HUES6 (cell line): Measurements from ENCODE around the gene FAM241B.

Experiments
- H3K27ac ChIP-seq: 2 replicates; pipeline ENCODE4 v1.7.0; 2013; ENCODE audit warnings: low read depth, mild to moderate bottlenecking, low read length, inconsistent platforms
- H3K27me3 ChIP-seq: 2 replicates; pipeline ENCODE4 v1.6.1; 2013; ENCODE audit warnings: low read length; ENCODE audit not compliant: control insufficient read depth, insufficient read depth
- H3K36me3 ChIP-seq: 2 replicates; pipeline ENCODE4 v1.6.1; 2013; ENCODE audit warnings: low read length; ENCODE audit not compliant: control insufficient read depth, insufficient read depth
- H3K4me1 ChIP-seq: 2 replicates; pipeline ENCODE4 v1.6.1; 2013; ENCODE audit warnings: low read length; ENCODE audit not compliant: control insufficient read depth, insufficient read depth
- H3K4me3 ChIP-seq: 2 replicates; pipeline ENCODE4 v1.5.1; 2013; ENCODE audit warnings: low read depth, low read length
- H3K9ac ChIP-seq: one replicate; pipeline ENCODE4 v1.6.1; 2013; ENCODE audit warnings: mild to moderate bottlenecking, low read length
- H3K9me3 ChIP-seq: 2 replicates; pipeline ENCODE4 v1.6.1; 2013; ENCODE audit warnings: low read depth, low read length; ENCODE audit not compliant: control insufficient read depth, insufficient read depth

The FAM241B gene

GRCh38 chr10:69619626-69620025, 10.4 kb upstream of the FAM241B start:
- Histone ChIP-seq H3K27ac (no peak overlapping the region), H3K4me3 (no peak overlapping the region), H3K9ac (no peak overlapping the region), H3K4me1 (no peaks in the 10 kb centered on the region; the same call in 1 of the 2 replicates), H3K36me3 (no peaks in the 10 kb centered on the region), H3K9me3 (peaks cover 15% of the 10 kb centered on the region), H3K27me3 (0 out of 2 replicates have a peak, but pooled peaks cover 8% of the 10 kb centered on the region)

GRCh38 chr10:69620625-69621024, 9.4 kb upstream of the FAM241B start:
- H3K4me3 ChIP-seq: no peak overlapping the region
- H3K9me3 ChIP-seq: peaks cover 15% of the 10 kb centered on the region
- H3K9ac ChIP-seq: no peak overlapping the region
- no peak overlapping the region for H3K27ac ChIP-seq
- H3K27me3 ChIP-seq: 0 out of 2 replicates have a peak, but pooled peaks cover 8% of the 10 kb centered on the region
- no peaks in the 10 kb centered on the region; the same call in 1 of the 2 replicates for H3K4me1 ChIP-seq
- no peaks in the 10 kb centered on the region for H3K36me3 ChIP-seq

- H3K36me3 ChIP-seq: no peaks in the 10 kb centered on the region
- peaks cover 15% of the 10 kb centered on the region for H3K9me3 ChIP-seq
- H3K27ac ChIP-seq: no peak overlapping the region
- peaks cover 18% of the 10 kb centered on the region for H3K27me3 ChIP-seq
- no peak overlapping the region for H3K9ac ChIP-seq
- H3K4me1 ChIP-seq: no peaks in the 10 kb centered on the region; the same call in 1 of the 2 replicates
- H3K4me3 ChIP-seq: no peak overlapping the region
These were observed 5.7 kb upstream of the FAM241B start for GRCh38 chr10:69624245-69624786.

GRCh38 chr10:69626826-69627225, 3.2 kb upstream of the FAM241B start:
- Histone ChIP-seq H3K36me3 (no peaks in the 10 kb centered on the region), H3K4me3 (no peak overlapping the region), H3K27me3 (peaks cover 31% of the 10 kb centered on the region), H3K9me3 (peaks cover 15% of the 10 kb centered on the region), H3K4me1 (peaks cover 9% of the 10 kb centered on the region; the same call in 1 of the 2 replicates), H3K9ac (no peak overlapping the region), H3K27ac (no peak overlapping the region)

- H3K9me3 ChIP-seq: peaks cover 7% of the 10 kb centered on the region; the same call in 1 of the 2 replicates
- H3K27ac ChIP-seq: no peak overlapping the region
- peaks cover 31% of the 10 kb centered on the region for H3K27me3 ChIP-seq
- H3K4me3 ChIP-seq: no peak overlapping the region
- H3K4me1 ChIP-seq: peaks cover 9% of the 10 kb centered on the region; the same call in 1 of the 2 replicates
- H3K9ac ChIP-seq: no peak overlapping the region
- H3K36me3 ChIP-seq: peaks cover 15% of the 10 kb centered on the region
These were observed 1.2 kb upstream of the FAM241B start for GRCh38 chr10:69628891-69629290.

GRCh38 chr10:69629519-69629896, 539 bp upstream of the FAM241B start:
- Histone ChIP-seq H3K4me3 (peak overlapping the region; percentile 82), H3K4me1 (peaks cover 9% of the 10 kb centered on the region; the same call in 1 of the 2 replicates), H3K36me3 (peaks cover 18% of the 10 kb centered on the region), H3K27ac (no peak overlapping the region), H3K9me3 (0 out of 2 replicates have a peak, but pooled peaks cover under 1% of the 10 kb centered on the region), H3K9ac (no peak overlapping the region), H3K27me3 (peaks cover 31% of the 10 kb centered on the region)

GRCh38 chr10:69630651-69631400, 779 bp downstream of the FAM241B start:
- peak overlapping the region; percentile 34 for H3K9ac ChIP-seq
- peak overlapping the region; percentile 82 for H3K4me3 ChIP-seq
- H3K27ac ChIP-seq: no peak overlapping the region
- H3K4me1 ChIP-seq: peaks cover 9% of the 10 kb centered on the region; the same call in 1 of the 2 replicates
- H3K27me3 ChIP-seq: peaks cover 31% of the 10 kb centered on the region
- peaks cover 18% of the 10 kb centered on the region for H3K36me3 ChIP-seq
- no peaks in the 10 kb centered on the region for H3K9me3 ChIP-seq

GRCh38 chr10:69631566-69631965, 1.5 kb downstream of the FAM241B start:
- Histone ChIP-seq H3K27me3 (peaks cover 28% of the 10 kb centered on the region), H3K27ac (no peak overlapping the region), H3K36me3 (peaks cover 18% of the 10 kb centered on the region), H3K9ac (no peak overlapping the region), H3K4me1 (peaks cover 13% of the 10 kb centered on the region), H3K9me3 (no peaks in the 10 kb centered on the region), H3K4me3 (no peak overlapping the region)

GRCh38 chr10:69632516-69633199, 2.6 kb downstream of the FAM241B start:
- Histone ChIP-seq H3K36me3 (peaks cover 18% of the 10 kb centered on the region), H3K27me3 (peaks cover 27% of the 10 kb centered on the region), H3K9me3 (no peaks in the 10 kb centered on the region), H3K27ac (no peak overlapping the region), H3K9ac (no peak overlapping the region), H3K4me1 (peaks cover 15% of the 10 kb centered on the region), H3K4me3 (no peak overlapping the region)

- peaks cover 17% of the 10 kb centered on the region for H3K27me3 ChIP-seq
- H3K36me3 ChIP-seq: peaks cover 18% of the 10 kb centered on the region
- no peak overlapping the region for H3K4me3 ChIP-seq
- H3K9ac ChIP-seq: no peak overlapping the region
- no peak overlapping the region for H3K27ac ChIP-seq
- H3K4me1 ChIP-seq: peaks cover 15% of the 10 kb centered on the region
- no peaks in the 10 kb centered on the region for H3K9me3 ChIP-seq
These were observed 3.9 kb downstream of the FAM241B start for GRCh38 chr10:69633673-69634635.
